C1 segment of cervical spinal cord (tissue), 14 donors: ENCODE data around the gene NENF.
"Not testable (repeated sequence)": the region's sequence is repeated elsewhere in the genome, so short reads cannot be mapped to it uniquely, and the experiment has no call there.

Experiments used
- DNase-seq, 14 donors: peaks; one replicate each; lab custom pipeline; 2025; lab: John Stamatoyannopoulos, UW

Gene NENF

DNA sequence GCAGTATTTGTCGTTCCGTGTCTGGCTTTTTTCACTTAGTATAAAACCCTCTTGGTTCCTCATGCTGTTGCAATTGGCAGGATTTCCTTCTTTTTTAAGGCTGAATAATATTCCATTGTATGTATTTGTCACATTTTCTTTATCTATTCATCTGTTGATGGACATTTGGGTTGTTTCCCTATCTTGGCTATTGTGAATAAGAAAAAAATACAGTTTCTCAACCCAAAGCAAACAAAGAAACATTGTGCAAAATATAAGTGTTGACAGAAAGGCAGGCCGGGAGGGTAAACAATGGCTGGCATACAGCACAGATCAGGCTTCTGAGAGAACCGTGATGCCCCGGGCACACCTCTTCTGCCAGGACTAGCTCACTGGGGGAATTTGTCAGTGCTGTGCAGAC, 26.9 kb downstream of the NENF start:
- DNase-seq: peak in 7 of 14 donors; percentile 11 to 59 (median 42)

DNA sequence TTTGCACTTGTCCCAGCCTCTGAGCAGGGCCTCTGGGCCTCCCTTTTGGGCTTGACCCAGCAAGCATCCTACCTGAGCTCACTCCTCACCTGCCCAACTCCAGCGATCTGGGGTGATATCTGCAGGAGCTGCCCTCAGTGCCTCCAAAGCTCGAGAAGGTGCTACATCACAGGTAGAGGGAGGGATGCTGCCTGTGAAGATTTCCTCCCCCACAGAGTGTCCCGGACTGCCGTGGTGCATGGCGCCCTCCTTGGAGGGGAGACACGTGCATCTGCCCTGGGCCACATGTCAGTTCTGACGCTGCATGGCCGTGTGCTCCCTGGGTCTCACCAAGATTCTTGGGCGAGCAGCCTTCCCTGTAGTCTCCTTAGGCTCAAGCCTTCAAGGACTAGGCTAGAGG, 27.7 kb downstream of the NENF start:
- peak in 1 of 14 donors; percentile 50 for DNase-seq

DNA sequence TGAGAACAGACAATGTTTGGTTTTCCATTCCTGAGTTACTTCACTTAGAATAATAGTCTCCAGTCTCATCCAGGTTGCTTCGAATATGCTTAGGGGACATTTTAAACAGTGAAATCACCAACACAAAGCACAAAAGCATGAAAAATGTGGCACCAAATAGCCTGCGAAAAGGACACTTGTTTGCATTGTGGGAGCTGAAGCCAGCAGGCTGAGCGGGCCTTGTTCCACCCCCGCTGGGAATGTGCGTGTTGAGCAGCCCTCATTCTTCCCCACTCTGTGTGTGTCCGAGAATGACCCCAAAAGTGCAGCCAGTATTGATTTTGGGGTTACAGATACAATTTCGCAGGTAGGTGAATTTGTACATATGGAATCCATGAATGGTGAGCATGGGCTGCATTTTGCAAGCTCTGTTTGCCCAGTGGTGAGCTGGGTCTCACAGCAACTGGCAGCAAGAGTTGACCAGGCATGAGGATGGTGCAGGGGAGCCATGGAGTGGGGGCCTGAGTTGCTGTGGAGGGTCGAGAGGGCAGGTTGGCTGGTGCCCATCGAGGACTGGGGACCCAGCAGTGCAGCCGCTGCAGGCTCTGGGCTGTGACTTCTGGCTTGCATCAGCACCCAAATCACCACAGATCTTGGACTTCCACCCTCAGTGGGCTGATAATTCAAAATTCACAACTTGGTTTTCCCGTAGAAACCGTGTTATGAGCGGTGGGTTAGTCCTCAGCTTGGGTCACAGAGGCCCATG, 29.4 kb downstream of the NENF start:
- DNase-seq: peak in 6 of 14 donors; percentile 16 to 29 (median 24)

DNA sequence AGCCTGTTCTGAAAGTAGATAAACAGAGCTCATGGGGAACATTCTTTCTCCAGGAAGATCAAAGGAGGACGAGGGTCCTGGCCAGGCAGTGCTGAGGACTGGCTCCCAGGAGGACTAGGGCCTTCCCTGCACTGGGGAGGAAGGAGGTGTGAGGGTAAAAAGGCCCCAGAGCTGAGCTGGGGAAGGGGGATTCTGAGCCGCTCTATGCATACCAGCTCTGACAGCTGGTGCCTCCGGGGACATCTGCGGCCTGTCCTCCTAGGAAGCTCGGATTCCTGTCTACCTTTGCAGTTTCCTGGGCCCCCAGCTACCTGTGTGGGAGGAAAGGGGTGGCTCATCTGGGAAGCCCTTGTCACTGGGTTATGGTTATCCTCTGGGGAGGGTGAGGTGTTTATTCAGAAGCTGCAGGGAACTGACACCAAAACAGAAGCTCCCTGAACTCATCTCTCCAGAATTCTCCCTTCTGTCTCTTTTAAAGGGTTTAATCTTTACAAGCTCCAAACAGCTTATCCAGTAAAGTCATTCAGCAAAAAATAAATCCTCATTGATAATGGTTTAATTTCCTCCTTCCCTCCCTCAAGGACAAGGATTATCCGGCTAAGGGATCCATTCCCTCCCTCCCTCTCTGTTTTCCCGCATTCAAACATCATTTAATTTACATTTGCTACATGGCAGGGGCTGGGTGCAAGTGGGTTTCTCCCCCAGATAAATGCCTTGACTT, 31.0 kb downstream of the NENF start:
- DNase-seq: no peak

DNA sequence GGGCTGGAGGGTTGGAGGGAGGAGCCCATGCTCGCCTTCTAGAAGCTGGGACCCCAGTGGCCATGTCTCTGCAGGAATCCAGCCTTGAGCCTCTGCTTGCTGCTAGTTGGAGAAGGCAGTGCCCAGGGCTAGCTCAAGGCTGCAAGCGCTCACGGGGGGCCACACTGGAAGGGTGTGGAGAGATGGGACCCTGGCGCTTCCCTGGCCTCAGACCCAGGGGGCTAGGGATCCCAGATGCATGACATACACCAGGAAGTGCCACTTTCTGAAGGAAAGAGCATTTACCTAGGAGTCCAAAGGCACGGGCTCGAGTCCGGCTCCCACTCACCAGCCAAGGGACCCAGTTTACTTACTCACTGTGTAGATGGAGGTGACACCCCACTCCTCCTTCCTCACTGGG, 32.6 kb downstream of the NENF start:
- DNase-seq: no peak

DNA sequence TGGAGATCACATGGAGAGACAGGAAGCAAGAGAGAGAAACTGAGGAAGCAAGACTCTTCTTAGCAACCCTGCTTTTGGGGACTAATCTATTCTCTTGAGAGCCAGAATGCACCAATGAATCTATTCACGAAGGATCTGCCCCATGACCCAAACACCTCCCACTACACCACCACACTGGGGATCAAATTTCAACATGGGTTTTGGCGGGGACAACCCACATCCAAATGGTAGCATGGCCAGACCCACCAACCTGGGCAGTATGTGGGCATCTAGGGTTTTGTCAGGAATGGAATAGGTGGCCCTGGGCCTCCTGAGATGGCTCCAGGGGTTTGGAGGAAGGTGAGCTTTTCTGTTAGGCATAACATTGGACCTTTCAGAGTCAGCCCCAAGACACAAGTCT, 33.7 kb downstream of the NENF start:
- no peak for DNase-seq

DNA sequence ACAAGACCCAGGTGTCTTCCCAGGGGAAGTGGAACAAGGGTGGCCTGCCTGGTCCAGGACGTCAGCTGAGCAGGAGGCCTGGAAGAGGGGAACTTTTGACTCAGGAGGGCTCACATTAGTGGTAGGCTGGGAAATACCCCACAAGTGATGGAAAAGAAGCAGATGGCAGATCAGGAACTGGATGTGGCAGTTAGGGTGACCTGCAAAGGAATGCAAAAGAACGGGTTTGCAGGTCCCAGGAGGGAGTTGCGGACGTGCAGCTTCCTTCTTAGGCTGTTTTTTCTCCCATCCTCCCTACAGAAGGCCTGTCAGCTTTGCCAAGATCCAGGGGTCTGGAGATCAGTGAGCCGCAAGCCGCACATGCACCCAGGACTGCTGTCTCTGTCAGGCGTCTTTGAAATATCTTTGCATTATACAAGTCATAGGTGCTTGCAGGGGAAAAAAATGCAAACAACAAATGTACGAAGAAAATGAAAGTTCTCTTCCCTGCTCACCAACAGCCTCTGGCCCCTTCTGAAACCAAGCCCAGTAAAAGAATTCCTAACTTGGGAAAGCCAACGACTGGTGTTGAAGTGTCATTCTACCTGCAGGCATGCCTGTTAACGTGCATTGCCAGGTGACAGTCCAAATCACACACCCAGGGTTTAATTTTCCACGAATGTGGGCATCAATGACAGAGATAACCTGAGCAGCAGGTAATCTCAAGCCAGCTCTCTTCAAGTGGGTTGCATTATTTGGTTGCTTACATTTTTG, 34.4 kb downstream of the NENF start:
- no peak for DNase-seq

DNA sequence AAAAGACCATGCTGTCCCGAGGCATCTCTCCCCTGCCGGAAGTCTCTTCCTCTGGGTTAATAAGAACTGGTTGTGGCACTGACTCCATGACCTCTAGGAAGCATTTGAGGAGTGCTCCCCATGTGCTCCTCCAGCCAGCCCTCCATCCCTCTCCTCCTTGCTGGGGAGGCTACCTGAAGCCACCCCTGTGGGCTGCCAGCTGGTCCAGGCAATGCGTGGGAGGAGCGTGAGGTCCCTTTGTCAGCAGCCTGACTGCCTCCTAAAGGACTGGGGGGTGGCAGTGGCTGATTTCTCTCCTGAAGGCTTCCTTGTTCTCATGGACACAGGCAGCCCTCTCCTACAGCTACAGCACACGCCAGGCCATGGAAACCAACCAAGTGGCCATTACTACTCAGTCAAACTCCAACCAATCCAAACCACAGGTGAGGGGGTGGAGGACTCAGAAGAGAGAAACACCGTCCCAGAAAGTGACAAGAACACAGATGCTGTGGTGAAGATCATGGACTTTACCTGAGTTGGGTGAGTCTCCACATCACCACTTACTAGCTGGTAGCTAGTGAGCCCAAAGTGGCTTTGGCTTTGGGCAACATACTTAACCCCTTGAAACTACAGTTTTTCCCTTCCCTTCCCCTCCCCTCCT, 35.2 kb downstream of the NENF start:
- DNase-seq: peak in 1 of 14 donors; percentile 22

DNA sequence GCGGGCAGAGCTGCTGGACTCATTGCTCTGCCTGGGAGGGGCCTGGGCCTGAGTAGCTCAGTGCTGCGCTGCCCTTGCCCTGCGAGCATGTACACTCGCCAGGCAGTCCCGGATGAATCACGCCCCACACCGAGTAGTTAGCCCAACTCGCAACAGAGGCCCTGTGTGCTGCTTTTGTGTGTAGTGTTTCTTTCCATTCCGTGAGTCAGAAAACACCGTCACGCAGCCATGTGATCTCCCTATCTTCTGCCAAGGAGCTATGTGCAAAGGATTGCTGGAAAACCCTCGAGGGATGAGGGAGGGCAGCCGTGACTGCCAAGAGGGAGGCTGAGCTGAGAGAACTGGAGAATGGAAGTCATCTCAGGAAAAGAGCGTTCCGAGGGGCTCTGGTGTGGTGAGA, 37.3 kb downstream of the NENF start:
- peak in 12 of 14 donors; percentile 23 to 96 (median 71) for DNase-seq

DNA sequence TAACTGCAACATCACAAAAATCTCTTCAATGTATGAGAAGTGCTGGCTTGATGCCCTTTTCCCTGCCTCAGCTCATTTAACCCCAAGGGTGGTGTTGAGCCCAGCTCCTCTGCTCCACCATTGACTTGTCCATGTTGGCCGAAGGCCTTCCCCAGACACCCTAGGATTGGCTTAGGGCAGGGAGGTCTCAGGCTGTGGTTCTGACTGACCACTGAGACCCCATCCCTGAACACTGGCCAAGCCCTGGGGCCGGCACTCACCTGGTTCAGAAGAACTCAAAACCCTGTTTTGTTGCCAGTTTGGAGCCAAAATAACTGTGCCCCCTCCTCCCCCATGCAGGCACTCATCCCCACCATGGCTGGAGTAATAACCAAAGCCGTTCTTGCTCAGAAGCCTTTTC, 38.6 kb downstream of the NENF start:
- no peak for DNase-seq

DNA sequence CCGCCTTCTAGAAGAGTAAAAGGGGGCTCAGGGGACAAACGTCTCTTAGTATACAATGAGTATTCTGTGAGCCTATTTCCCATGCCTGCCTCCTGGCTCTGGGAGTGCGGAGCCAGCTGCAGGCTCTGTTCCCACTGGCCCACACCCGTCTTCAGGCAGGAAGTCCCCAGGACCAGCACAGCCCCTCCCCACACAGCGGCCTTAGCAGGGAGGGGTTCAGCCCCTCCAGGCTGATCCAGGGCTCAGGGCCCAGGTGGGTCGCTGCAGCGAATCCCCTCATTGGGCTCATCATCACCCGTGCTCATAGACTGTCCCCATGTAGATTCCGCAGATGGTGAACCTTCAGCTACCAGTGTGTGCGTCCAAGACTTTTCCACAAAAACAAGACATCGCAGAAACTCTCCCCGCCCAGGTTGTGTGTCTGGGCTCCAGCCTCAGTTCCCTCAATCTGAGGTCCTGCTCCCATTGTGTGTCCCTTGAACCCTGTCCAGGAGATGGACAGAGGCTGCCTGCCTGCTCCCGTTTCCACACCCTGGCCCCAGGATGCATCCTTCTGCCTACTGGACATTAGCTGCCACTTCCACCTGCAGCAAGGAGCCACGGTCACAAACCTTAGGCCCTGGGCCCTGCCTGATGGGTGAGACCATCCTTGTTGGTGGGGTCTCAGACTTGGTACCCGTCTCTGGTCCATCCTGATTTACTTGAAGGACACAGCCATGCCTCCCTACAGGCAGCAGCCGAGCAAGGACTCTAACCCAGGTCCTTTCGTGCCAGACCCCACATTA, 39.4 kb downstream of the NENF start:
- no peak for DNase-seq

DNA sequence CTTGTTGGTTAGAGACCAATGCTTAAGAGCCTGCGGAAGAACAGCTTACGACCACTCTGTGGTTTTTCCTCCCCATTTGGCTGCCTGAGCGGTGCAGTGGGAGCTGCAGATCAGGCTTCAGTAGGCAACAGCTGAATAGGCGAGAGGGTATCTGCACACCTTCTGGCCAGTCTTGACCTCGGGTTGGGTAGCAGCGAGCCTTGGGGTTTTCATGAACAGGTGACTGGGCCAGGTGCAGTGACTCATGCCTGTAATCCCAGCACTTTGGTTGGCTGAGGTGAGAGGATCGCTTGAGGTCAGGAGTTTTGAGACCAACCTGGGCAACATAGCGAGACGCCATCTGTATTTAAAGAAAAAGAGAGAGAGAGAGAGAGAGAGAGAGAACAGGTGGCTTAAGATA, 41.0 kb downstream of the NENF start:
- no peak for DNase-seq

DNA sequence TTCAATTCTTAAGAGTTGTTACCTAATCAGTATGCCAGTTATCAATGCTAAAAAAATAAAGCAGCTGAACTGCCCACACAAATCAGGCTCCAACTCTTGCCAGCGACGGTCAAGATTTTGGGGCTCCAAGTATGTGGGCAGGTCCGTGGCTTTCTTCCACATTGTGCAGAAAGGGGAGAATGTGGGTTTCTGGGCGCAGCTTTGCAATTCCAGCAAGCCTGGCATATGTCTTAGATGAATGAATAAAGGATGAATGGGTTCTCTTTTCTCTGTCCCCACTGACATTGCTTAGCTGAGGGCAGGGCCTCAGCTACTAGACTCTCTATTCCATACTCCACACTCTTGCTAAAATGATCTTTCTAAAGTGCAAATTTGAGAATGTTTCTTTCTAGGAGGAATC, 42.4 kb downstream of the NENF start:
- DNase-seq: peak in 2 of 14 donors; percentile 22 to 34

DNA sequence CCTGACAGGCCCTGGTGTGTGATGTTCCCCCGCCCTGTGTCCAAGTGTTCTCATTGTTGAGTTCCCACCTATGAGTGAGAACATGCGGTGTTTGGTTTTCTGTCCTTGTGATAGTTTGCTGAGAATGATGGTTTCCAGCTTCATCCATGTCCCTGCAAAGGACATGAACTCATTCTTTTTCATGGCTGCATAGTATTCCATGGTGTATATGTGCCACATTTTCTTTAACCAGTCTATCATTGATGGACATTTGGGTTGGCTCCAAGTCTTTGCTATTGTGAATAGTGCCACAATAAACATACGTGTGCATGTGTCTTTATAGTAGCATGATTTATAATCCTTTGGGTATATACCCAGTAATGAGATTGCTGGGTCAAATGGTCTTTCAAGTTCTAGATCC, 43.1 kb downstream of the NENF start:
- DNase-seq: not testable (repeated sequence)

DNA sequence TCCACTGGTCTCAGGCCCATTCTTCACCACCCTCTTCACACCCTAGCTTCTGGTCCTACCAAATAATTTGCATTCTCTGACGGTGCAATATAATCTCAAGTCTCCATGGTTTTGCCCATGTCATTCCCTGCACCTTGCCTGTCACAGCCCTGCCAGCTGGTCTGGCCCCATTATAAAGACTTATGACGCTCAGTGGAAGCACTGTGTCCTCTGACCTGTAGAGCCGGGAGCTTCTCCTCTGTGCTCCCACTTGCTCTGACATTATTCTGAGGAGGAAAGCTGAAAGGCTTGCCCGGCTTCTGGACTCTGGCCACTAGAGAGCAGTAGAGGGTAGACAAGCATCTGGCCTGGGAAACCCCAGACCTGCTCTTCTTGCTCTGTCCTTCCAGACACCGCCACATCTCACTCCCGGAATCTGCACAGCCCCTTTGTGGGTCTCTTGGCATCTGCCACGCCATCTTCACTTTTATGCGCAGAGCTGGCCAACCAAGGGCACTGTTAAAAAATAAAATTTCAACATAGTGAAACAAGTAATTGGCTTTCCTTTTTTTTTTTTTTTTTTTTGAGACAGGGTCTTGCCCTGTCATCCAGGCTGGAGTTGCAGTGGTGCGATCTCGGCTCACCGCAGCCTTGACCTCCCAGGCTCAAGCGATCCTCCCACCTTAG, 44.4 kb downstream of the NENF start:
- peak in 13 of 14 donors; percentile 29 to 79 (median 71) for DNase-seq

DNA sequence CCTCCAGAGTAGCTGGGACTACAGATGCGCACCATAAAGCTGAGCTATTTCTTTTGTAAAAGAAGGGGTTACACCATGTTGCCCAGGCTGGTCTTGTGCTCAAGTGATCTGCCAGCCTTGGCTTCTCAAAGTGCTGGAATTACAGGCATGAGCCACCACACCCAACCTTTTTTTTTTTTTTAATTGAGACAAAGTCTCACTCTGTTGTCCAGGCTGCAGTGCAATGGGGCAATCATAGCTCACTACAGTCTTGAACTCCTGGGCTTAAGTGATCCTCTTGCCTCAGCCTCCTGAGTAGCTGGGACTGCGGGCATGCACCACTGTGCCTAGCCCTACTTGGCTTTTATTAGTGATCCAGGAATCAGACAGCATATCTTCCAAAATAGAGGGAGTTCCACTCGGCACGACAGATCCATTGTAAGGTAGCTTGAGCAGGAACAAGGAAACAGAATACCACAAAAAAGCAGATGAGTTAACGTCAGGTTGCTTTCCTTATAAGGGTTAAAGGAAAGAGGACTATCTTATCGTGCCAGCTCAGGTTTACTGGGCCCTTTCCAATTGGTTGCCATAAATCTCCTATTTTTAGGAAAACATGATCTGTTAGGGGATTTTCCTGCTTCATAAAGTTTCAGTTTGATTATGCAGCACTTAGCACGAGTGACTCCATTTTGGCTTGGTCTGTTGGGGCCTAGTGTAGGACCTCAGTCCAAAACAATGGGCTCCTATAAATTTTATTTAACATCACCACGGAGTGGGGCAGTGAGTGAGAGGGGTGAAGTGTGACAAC, 45.2 kb downstream of the NENF start:
- DNase-seq: no peak

DNA sequence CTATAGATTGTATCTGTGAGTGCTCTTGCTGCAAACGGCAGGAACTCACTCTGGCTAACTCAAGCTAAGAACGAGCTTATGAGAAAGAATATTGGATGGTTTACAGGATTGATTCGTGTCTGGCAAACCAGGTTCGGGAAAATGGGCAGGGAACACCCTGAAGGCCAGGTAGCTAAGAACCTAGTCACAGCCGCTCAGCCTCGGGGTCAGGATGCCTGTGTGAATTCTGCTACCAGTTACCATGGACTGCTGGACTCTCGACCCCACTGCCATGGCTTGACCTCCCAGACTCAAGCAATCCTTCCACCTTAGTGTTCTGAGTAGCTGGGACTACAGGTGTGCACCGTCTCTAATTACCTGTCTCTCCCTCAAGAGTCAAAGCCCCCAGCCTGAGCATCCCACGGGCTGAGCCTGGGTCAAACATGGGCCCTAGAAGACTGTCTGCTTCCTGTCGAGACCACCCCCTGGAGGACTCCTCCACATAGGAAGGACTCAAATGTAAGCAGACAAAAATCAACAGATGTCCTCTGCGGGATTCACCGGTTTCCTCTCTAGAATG, 45.8 kb downstream of the NENF start:
- no peak for DNase-seq

DNA sequence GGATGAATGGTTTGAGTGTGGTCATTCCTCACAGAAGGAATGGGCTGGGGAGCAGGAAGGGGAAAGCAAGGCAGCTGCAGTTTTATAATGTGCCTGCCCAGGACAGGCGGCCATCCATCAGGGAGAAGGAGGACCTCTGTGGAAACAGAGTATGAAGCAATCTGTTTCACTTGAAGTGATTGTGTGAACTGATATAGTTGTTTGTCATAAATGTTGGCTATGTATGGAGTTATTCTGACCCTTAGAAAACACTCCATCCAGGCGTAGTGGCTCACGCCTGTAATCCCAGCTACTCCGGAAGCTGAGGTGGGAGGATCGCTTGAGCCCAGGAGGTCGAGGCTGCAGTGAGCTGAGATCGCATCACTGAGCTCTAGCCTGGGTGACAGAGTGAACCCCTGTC, 46.5 kb downstream of the NENF start:
- DNase-seq: no peak

DNA sequence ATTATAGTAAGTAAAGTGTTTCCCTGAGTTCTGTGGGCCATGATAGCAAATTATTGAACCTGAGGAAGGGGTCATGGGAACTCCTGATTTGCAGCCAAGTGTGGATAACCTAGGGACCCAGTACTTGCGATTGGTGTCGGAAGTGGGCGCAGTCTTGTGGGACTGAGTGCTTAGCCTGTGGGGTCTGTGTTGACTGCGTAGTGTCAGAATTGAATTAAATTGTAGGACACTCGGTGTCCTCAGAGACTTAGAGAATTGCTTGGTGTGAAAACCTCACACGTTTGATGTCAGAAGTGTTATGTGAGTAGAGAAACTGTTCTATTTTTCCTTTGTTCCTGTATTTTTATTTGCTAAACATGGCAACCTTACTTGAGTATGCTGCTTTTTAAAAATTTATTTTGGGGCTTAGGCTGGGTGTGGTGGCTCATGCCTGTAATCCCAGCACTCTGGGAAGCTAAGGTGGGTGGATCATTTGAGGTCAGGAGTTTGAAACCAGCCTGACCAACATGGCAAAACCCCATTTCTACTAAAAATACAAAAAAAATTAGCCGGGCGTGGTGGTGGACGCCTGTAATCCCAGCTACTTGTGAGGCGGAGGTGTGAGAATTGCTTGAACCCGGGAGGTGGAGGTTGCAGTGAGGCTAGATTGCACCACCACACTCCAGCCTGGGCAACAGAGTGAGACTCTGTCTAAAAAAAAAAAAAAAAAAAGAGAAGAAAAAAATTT, 48.2 kb downstream of the NENF start:
- not testable (repeated sequence) for DNase-seq
